ENCODE results near the gene HPS5.

DNA sequence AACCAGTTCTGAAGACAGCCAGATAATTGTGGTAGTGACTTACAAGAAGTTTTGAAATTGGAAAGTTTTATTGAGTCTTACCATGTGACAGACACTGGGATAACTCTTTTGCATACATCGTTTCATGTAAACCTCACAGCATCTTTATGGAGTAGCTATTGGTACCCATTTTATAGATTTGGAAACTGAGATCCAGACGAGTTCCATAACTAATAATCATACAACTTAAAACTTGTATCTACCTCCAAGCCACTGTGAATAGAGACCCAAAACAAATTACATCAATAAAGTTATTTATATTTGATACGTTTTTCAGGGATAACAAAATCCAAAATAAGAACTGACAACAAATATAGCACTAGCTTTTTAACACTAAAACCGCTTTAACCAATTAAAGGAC, 36.7 kb upstream of the HPS5 start:
- TF ChIP-seq POLR2AphosphoS5 (IDR thresholded peaks at IDR 0.05): no peak
- TF ChIP-seq, protein P1, sequence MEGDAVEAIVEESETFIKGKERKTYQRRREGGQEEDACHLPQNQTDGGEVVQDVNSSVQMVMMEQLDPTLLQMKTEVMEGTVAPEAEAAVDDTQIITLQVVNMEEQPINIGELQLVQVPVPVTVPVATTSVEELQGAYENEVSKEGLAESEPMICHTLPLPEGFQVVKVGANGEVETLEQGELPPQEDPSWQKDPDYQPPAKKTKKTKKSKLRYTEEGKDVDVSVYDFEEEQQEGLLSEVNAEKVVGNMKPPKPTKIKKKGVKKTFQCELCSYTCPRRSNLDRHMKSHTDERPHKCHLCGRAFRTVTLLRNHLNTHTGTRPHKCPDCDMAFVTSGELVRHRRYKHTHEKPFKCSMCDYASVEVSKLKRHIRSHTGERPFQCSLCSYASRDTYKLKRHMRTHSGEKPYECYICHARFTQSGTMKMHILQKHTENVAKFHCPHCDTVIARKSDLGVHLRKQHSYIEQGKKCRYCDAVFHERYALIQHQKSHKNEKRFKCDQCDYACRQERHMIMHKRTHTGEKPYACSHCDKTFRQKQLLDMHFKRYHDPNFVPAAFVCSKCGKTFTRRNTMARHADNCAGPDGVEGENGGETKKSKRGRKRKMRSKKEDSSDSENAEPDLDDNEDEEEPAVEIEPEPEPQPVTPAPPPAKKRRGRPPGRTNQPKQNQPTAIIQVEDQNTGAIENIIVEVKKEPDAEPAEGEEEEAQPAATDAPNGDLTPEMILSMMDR (IDR thresholded peaks at IDR 0.05): no peak

Measured in upper lobe of left lung (tissue), 4 donors.